Effector CD8-positive, alpha-beta T cell (primary cell): ENCODE data around the gene STK33.

Source experiments
- DNase-seq: peaks from one replicate; lab custom pipeline; 2025; lab: John Stamatoyannopoulos, UW

The STK33 gene

DNA sequence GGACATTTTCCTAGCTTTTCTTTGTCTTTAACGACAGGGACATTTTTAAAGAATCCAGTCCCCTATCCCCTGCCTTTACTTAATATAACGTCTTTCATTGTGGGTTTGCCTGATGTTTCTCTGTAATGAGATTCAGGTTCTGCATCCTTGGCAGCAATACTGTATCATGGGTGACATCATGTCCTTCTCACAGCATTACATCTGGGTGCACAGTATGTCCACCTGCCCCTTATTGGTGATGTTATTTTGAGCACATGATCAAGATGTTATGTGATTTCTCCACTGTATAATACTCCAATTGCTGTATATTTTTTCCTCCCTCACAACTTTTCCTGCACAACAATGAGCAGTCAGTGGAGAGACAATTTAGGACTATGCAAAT is 9.7 kb upstream of the STK33 start:
- no peak for DNase-seq

DNA sequence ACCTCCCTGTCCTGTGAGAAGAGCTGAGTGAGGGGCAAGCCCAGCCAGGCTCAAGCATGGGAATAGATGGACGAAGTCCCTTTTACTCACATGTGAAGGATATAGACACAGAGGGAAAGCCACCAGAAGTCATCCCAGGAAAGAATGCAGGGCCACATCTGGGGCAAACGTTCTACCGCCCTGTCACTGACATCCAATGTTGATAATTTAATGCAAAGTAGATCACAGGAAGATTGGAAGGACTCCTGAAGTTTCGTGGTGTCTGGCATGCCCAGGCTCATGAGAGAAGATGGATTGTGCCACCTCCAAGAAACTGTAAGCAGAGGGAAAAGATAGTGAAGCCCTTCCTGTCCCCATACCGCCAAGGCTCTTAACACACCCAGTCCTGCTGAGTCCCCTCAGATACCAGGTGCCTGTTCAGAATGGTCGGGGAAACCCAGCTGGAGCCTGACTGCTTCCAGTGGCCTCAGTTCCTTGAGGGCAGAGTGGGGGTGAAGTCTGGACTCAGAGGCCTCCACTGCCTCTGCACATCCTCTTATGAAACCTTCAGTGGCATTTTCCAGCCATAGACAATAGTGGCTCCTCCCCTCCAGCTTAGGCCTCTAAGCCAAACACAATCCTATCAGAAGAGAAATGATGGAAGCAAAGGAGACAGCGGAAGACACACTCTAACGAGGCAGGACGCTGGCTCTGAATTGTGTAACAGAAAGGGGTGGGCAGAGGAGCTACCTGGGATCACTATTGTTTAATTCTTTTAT is 7.5 kb upstream of the STK33 start:
- DNase-seq: no peak

DNA sequence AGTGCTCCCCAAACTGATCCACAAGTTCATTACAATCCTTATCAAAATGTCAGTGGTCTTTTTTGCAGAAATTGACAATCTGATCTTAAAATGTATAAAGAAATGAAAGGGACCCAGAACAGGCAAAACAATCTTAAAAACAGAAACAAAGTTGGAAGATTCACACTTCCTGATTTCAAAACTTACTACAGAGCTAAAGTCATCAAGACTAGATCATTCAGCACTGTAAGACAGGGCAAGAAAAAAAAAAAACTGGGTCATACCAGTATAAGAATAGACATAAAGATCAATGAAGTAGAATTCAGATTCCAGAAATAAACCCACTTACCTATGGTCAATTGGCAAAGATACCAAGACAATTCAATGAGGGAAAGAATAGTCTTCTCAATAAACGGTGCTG is 4.5 kb upstream of the STK33 start:
- no peak for DNase-seq

DNA sequence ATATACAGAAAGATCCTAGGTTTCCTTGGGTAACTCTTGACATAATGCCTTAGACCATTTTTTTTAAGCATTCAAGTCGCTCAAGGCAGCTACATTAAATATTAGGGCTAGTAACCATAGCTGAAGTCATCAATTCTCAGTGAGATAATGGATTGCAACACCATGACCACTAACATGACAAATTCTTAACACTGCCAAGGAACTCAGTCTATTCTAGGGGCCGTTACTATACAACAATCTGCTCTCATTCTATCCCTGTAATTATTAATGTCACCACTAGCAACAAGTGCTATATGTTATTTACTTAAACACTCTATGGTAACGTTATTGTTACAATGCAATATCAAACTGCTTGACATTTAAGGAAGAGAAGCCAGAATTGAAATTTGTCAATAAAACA is 3.2 kb upstream of the STK33 start:
- no peak for DNase-seq

DNA sequence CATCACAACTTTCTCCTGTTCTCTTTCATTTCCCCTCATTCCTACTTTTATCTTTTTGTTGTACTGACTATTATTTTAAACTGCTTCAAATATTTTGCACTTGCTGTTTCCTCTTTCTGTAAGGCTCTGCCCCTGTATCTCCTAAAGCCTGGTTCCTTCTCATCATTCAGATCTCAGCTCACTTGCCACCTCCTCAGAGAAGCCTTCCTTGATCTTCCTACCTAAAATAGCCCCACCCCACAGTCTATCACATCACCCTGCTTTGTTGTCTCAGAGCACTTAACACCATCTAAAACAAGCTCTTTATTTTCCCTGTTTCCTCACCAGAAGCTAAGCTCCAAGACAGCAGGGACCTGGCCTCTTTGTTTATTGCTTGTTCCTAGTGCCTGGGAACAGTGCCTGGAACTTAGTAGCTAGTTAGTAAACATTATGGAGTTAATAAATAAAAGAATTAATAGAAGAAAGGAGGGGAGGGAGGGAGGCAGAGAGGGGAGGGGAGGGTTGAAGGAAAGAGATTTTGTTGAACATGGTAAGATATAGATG is 2.5 kb upstream of the STK33 start:
- DNase-seq: no peak

DNA sequence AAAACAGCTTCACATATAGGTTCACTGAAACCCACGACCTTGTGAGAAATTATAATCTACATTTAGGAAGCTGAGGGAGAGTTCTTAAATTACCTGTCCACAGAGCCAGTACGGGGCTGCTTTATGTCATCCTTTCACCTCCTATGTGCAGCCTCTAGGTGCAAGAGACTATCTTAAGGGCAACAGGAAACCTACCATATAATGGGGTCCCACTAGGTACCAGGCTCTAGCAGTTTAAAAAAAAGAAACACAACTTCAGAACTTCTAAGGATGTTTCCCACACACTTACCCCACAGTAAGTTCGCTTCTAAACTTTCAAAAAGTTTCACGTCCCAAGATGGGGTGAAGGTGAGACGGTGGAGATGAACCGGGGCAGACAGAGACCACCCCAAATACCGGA is 573 bp downstream of the STK33 start:
- no peak for DNase-seq

DNA sequence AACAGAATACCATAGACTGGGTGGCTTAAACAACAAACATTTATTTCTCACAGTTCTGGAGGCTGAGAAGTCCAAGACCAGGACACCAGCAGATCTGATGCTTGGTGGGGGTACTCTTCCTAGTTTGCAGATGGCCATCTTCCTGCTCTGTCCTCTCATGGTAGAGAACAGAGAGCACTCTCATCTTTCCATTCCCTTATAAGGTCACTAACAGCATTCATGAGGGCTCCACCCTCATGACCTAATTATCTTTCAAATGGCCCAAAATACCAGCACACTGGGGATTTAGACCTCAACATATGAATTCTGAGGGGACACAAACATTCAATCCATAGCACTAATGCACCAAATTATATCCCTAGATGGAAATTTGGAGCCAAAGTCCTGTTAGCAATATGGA is 6.1 kb downstream of the STK33 start:
- no peak for DNase-seq

DNA sequence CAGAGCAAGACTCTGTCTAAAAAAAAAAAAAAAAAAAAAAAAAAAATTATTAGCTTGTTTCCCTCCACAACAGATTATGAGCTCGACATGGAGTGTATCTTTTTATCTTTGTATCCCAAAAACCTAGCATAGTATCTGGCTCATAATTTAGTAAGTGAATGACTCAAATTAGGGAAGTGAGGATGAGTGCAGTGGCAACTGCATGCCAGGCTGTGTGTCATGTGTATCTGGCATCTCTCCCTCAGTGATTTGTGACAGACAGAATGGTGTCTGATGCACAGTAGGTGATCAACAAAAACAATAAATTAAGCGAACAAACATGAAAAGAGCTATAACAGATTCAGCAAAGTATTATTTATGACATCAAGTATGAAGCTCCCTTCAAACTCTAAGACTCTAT is 7.2 kb downstream of the STK33 start:
- no peak for DNase-seq

DNA sequence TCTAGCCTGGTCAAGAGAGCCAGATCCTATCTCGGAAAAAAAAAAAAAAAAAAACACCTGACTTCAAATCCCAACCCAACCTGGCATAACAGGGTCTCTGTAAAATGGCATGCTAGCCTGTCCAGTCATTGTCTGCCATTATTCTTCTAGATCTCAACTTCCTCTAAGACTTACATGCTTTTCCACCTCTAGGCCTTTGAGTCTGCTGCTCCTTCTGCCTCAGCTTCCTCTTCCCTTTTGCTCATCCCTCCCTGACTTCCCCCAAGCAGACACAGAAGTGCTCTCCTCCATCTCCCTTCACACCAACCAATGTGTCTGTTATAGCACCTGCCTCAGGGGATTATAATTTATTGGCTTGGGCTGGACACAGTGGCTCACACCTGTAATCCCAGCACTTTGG is 7.8 kb downstream of the STK33 start:
- no peak for DNase-seq

DNA sequence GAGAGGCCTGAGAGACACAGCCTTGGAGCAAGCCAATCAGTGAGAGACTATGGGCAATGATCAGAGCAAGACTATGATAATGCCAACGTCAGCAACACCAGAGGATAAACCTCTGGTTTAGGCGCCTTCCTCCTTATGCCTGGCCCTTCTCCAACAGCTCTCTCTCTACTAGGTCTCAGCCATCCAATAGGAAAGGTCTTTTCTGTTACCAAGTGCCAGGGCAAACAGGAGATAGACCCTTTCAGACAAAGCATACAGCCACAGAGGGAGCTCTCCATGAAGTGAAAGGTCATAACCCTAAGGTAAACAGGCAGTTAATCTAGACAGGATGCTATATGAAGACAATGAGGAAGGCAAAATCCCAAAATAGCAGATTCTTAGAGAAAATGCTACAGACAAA is 9.5 kb downstream of the STK33 start:
- DNase-seq: no peak

DNA sequence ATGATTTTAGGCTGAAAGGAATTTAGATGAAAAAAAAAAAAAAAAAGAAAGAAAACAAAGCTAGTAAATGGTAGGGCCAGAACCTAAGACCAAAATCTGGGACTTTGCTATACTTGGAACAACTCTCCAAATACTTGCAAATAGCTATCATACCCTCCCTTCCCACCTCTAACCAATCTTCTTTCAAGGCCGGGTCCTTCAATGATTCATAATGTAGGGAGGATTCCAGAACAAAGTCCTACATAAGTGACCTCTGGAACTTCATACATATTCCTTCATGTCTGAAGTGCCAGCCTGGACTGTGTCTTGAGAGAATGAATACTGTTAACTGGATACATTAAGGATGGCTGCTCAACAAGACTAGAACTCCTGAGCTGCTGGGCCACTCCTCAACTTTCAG is 9.9 kb downstream of the STK33 start:
- no peak for DNase-seq

DNA sequence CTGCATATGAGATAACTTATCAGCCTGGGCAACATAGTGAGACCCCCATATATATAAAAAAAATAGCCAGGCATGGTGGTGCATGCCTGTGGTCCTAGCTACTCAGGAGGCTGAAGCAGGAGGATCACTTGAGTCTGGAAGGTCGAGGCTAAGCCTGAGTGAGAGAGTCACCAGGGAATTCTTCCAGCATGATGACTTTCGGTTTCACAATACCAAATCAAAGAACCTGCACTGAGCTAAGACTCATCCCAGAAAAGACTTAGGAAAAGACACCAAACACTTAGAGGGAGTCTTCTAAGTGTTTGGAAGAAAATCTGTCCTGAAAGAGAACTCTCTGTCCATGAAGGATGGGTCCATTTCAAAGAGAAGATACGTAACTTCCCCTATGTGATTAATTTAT is 12.7 kb downstream of the STK33 start:
- no peak for DNase-seq

DNA sequence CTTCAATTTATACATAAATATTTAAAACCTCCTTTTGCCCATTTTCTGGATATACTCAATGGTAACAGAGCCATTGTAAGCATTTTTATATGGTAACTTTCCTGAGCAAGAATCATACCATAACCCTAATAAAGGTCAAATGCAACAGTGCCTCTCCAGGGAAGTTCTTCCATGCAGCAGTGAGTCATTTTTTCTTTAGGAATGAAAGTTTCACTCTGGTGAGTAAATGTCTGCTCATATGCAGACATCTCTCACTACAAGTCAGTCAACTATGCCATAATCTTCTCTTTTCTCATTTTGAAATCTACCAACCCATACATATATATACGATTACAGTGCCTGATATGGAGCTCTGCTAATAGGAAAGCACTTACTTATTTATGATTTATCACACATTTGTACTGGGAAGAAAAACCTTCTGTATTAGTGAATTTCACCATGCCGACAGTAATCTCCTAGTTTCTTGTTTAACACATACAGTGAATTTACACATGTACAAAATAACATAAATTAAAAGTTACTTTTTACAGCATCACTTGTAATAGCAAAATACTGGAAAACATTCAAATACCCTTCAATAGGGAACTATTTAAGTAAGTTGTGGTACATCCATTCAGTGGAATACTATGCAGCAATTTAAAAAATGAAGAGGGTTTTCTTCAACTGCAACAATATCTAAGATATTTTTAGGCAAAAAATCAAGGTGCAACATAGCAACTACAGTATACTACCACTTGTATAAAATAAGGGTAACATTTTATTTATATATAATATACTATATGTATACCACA is 16.0 kb downstream of the STK33 start:
- DNase-seq: no peak

DNA sequence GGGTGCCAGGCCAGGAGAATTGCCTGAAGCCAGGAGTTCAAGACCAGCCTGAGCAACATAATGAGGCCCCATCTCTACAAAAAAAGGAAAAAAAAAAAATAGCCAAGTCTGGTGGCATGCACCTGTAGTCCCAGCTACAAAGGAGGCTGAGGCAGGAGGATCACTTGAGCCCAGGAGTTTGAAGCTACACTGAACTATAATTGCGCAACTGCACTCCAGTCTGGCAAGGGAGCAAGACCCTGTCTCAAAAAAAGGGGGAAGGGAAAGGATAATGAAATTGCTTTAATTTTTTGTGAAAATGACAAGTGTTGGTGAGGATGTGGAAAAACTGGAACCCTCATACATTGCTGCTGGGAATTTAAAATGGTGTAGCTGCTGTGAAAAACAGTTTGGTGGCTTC is 19.2 kb downstream of the STK33 start:
- no peak for DNase-seq

DNA sequence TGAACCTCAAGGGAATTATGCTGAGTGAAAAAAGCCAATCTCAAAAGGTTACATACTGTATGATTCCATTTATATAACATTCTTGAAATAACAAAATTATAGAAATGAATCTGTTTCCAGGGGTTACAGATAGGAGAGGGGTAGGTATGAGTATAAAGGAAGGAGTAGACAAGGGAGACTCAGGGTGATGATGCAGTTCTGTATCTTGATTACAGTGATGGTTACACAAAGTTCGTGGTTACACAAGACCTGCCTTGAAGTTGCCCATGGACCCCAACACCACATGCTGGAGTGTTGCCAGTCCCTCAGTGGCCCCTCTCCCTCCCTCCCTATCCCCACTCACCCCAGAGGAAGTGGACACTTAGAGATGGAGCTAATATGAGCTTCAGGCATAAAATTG is 20.3 kb downstream of the STK33 start:
- DNase-seq: no peak

DNA sequence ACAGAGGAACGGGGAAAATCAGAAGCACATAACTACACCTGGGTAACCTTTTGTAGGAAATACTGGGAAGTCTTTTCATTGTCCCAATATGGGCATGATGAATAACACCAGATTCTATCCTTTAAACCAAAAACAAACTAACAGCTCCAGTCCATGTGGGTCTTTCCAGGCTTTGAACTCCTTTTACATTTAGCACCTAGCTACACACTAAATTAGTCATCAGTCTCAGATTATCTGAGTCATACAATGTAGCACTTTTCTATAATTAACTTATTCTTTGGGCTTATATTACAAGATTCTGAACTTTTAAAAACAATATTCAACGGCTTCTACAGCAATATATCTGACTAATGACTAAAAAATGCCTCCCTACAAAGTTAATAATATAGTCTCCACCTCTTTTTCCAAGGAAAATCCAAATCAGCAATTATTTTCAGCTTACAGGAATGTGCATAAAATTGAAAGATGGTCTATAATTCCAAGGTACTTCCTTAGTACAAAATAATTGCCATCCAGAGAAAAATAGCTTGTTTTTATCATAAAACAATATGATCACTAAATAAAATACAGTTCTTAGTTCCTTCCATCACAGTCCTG is 26.3 kb downstream of the STK33 start:
- DNase-seq: no peak

DNA sequence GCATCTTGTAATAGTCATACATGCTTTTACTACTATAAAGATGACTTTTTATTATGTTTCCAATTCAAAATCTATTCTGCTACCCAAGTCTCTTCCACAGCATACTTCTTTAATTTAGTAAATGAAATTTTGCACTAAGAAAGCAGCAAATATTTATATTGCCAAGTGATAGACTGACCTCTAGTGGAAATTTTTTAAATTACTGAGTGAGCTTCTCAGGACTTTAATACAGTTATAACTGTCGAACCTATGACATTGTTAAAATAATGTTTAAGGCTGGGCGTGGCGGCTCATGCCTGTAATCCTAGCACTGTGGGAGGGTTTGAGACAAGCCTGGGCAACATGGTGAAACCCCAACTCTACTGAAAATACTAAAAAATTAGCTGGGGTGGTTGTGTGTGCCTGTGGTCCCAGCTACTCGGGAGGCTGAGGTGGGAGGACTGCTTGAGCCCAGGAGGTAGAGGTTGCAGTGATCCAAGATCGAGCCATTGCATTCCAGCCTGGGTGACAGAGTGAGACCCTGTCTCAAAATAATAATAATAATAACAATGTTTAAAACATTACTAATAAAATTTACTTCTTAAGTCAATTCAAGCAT is 27.3 kb downstream of the STK33 start:
- DNase-seq: no peak

DNA sequence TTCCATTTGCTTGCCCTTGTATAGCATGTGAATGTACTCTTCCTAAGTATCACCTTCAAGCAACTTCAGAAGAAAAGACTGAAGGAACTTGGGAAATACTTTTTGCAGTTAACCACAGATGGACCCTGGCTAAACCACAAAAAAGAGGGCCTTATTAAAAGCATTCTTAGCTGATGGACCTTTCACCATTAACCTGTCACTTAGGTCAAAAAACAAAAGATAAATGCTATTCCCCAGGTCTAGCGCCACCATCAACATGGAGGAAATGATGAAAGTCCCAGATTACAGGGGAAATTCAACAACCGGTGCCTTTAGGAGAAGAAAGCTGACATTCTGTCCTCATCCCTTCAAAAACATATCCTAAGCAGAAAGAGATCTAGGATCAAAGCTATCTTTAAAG is 29.5 kb downstream of the STK33 start:
- DNase-seq: no peak

DNA sequence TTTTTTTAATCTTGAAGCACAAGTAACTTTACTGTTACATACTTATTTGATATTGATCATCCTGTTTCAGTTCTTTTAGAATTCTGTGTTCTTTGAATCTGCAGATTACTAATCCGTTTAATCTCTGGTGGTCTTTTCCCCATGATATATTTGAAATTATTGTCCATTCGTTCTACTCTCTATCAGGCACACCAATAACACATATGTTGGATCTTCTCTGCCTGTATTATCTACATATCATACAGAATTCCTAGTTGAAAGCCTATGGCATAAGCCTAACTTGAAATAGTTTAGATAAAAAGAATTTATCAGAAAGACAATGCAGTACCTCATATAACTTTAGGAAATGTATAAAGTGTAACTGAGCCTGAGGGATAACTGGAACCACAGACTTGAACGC is 32.6 kb downstream of the STK33 start:
- no peak for DNase-seq

DNA sequence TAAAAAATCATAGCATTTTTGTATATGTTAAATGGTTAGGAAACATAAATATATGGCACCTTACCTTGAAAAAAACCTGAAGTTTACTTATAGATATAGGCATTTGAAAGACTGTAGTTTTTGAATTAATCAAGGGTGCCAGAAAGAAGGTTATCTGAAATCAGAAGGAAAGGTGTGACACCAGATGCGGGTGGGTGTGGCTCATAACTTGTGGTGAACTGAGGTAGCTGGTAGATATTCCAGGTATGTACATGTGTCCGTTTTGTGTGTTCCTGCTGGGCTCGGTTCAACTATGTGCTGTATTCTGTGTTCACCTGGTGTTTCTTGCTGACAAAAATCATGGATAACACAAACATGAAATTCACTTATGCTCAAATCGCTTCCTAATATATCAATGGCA is 35.6 kb downstream of the STK33 start:
- DNase-seq: no peak

DNA sequence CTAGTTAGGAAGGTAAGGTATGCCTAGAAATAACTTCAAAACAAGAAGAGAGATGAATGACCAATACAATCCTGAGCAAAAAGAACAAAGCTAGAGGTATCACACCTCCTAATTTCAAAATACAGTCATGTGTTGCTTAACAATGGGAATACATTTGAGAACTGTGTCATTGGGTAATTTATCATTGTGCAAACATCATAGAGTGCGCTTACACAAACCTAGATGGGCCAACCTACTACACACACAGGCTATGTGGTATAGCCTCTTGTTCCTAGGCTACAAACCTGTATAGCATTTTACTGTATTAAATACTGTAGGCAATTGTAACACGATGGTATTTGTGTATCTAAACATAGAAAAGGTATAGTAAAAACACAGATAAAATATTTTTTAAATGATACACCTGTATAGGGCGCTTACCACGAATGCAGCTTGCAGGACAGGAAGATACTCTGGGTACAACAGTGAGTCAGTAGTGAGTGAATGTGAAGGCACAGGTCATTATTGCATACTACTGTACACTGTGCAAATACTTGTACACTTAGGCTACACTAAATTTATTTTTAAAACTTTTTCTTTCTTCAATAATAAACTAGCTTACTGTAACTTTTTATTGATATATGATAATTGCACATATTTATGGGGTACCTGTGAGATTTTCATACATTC is 48.2 kb downstream of the STK33 start:
- DNase-seq: no peak

DNA sequence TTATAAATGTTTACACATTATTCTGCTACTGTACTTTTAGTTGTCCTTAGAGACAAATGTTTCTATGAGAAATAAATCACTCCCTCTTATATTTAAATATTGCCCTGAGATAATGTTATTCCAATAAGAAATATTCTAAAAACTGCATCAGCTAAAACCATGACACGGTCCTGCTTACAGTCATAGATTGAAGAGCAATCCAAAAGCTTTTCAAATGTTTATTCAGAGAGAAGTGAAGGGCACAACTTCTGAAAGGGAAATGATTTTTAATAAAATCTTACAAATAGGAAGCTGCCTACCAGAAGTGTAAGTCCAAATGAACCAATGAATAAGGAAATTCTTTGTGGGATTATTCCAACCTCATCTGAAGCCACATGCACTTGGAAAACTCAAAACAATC is 49.2 kb downstream of the STK33 start:
- no peak for DNase-seq
